Effector memory CD4-positive, alpha-beta T cell (primary cell): ENCODE measurements around the gene KRI1.
"Not testable (repeated sequence)": the region's sequence is repeated elsewhere in the genome, so short reads cannot be mapped to it uniquely, and the experiment has no call there.

Experiments
- DNase-seq, 3 donors: peaks; one replicate each; pipeline ENCODE4 v3.0.0-alpha.2; 2020
- H3K27ac ChIP-seq: 2 replicates; pipeline ENCODE4 v1.7.0; 2013; ENCODE audit warnings: mild to moderate bottlenecking, low read length, moderate library complexity; ENCODE audit not compliant: insufficient read depth, poor library complexity, severe bottlenecking
- H3K27me3 ChIP-seq: replicated peaks from 2 replicates; pipeline ENCODE4 v1.7.0; 2013; ENCODE audit warnings: mild to moderate bottlenecking, low read length; ENCODE audit not compliant: insufficient read depth, control insufficient read depth, poor library complexity, severe bottlenecking
- H3K36me3 ChIP-seq: 2 replicates; pipeline ENCODE4 v1.7.0; 2013; ENCODE audit warnings: mild to moderate bottlenecking, low read length, moderate library complexity; ENCODE audit not compliant: control insufficient read depth, insufficient read depth
- H3K4me1 ChIP-seq: 2 replicates; pipeline ENCODE4 v1.7.0; 2013; ENCODE audit warnings: low read length, mild to moderate bottlenecking; ENCODE audit not compliant: control insufficient read depth, insufficient read depth, poor library complexity, severe bottlenecking
- H3K4me3 ChIP-seq: 2 replicates; pipeline ENCODE4 v1.7.0; 2013; ENCODE audit warnings: low read length, low read depth, mild to moderate bottlenecking; ENCODE audit not compliant: insufficient read depth, poor library complexity, severe bottlenecking
- H3K9me3 ChIP-seq: 2 replicates; pipeline ENCODE4 v1.7.0; 2013; ENCODE audit warnings: mild to moderate bottlenecking, low read length, moderate library complexity; ENCODE audit not compliant: control insufficient read depth

Gene KRI1

GRCh38 chr19:10551006-10551405 is 14.8 kb downstream of the KRI1 start:
- H3K4me1 ChIP-seq, result peaks cover 39% of the 10 kb centered on the region
- not testable (repeated sequence) for H3K27me3 ChIP-seq, H3K4me3 ChIP-seq, H3K9me3 ChIP-seq, DNase-seq, H3K27ac ChIP-seq
- H3K36me3 ChIP-seq, result peaks cover 72% of the 10 kb centered on the region

GRCh38 chr19:10550336-10550735 is 15.5 kb downstream of the KRI1 start:
- Histone ChIP-seq H3K27ac (no peak overlapping the region), H3K36me3 (peaks cover 65% of the 10 kb centered on the region), H3K4me1 (peaks cover 33% of the 10 kb centered on the region), H3K9me3 (no peaks in the 10 kb centered on the region), H3K27me3 (no peaks in the 10 kb centered on the region), H3K4me3 (no peak overlapping the region)
- no peak for DNase-seq

- peaks cover 61% of the 10 kb centered on the region for H3K36me3 ChIP-seq
- peaks cover 30% of the 10 kb centered on the region for H3K4me1 ChIP-seq
- no peaks in the 10 kb centered on the region for H3K27me3 ChIP-seq
Observed at GRCh38 chr19:10549733-10550132, 16.1 kb downstream of the KRI1 start.

GRCh38 chr19:10548746-10549276 is 17.0 kb downstream of the KRI1 start:
- Histone ChIP-seq H3K9me3 (no peaks in the 10 kb centered on the region), H3K36me3 (peaks cover 52% of the 10 kb centered on the region), H3K27me3 (no peaks in the 10 kb centered on the region), H3K27ac (no peak overlapping the region), H3K4me1 (peaks cover 27% of the 10 kb centered on the region), H3K4me3 (no peak overlapping the region)
- no peak for DNase-seq

More at GRCh38 chr19:10549733-10550132, 16.1 kb downstream of the KRI1 start:
- no peak for DNase-seq
- Histone ChIP-seq H3K4me3 (no peak overlapping the region), H3K9me3 (no peaks in the 10 kb centered on the region), H3K27ac (no peak overlapping the region)

GRCh38 chr19:10546817-10547216 is 19.0 kb downstream of the KRI1 start:
- Histone ChIP-seq H3K27me3 (no peaks in the 10 kb centered on the region), H3K36me3 (peaks cover 33% of the 10 kb centered on the region), H3K9me3 (no peaks in the 10 kb centered on the region), H3K27ac (peak overlapping the region; percentile 4), H3K4me3 (no peak overlapping the region), H3K4me1 (peaks cover 15% of the 10 kb centered on the region)
- no peak for DNase-seq

- H3K4me1 ChIP-seq, result peaks cover 15% of the 10 kb centered on the region
- H3K4me3 ChIP-seq, result peak overlapping the region; percentile 70
- H3K27me3 ChIP-seq, result no peaks in the 10 kb centered on the region
- no peaks in the 10 kb centered on the region for H3K9me3 ChIP-seq
- H3K36me3 ChIP-seq, result peaks cover 24% of the 10 kb centered on the region
- H3K27ac ChIP-seq, result peak overlapping the region; percentile 80
- no peak for DNase-seq
Observed at GRCh38 chr19:10544753-10545251, 21.0 kb downstream of the KRI1 start.

- no peaks in the 10 kb centered on the region for H3K27me3 ChIP-seq
- peak overlapping the region; percentile 70 for H3K4me3 ChIP-seq
- peaks cover 15% of the 10 kb centered on the region for H3K4me1 ChIP-seq
- H3K27ac ChIP-seq, result peak overlapping the region; percentile 80
- peak in 1 of 3 donors; percentile 16 for DNase-seq
- H3K9me3 ChIP-seq, result no peaks in the 10 kb centered on the region
- H3K36me3 ChIP-seq, result peaks cover 21% of the 10 kb centered on the region
Observed at GRCh38 chr19:10544242-10544752, 21.5 kb downstream of the KRI1 start.

- H3K27me3 ChIP-seq, result no peaks in the 10 kb centered on the region
- peaks cover 15% of the 10 kb centered on the region for H3K36me3 ChIP-seq
- H3K27ac ChIP-seq, result peak within 1 kb of the TSS; percentile 80
- peak; percentile 75 to 78 (median 75) for DNase-seq
- H3K4me3 ChIP-seq, result peak within 1 kb of the TSS; percentile 70
- H3K9me3 ChIP-seq, result no peaks in the 10 kb centered on the region
- peaks cover 15% of the 10 kb centered on the region for H3K4me1 ChIP-seq
Observed at GRCh38 chr19:10543420-10544241, 22.2 kb downstream of the KRI1 start, which contains the start of gene ATG4D. TSS of gene ATG4D (plus strand) at chr19:10543904. CDS start at chr19:10544091, 187 bp downstream.

- peak overlapping the region; percentile 70 for H3K4me3 ChIP-seq
- no peaks in the 10 kb centered on the region for H3K27me3 ChIP-seq
- peak overlapping the region; percentile 80 for H3K27ac ChIP-seq
- H3K9me3 ChIP-seq, result no peaks in the 10 kb centered on the region
- DNase-seq, result no peak
- peaks cover 15% of the 10 kb centered on the region for H3K4me1 ChIP-seq
- peaks cover 9% of the 10 kb centered on the region for H3K36me3 ChIP-seq
Observed at GRCh38 chr19:10543059-10543419, 22.8 kb downstream of the KRI1 start.

GRCh38 chr19:10539016-10539415 is 26.8 kb downstream of the KRI1 start:
- H3K4me3 ChIP-seq, result not testable (repeated sequence)

More at GRCh38 chr19:10539016-10539415, 26.8 kb downstream of the KRI1 start:
- not testable (repeated sequence) for DNase-seq, H3K27ac ChIP-seq, H3K9me3 ChIP-seq, H3K36me3 ChIP-seq, H3K4me1 ChIP-seq, H3K27me3 ChIP-seq
